ENCODE data around the gene RAG2.

Gene RAG2

GRCh38 chr11:36574486-36574885 is 23.6 kb downstream of the RAG2 start:
- TF ChIP-seq MAX (IDR thresholded peaks at IDR 0.05; ENCODE audit: low read depth, low read length) (no peak), POLR2A (IDR thresholded peaks at IDR 0.05; ENCODE audit: extremely low read depth, insufficient read length) (no peak), MYC (IDR thresholded peaks at IDR 0.05; ENCODE audit: low read depth, low read length) (no peak)
- TF ChIP-seq, protein P1, sequence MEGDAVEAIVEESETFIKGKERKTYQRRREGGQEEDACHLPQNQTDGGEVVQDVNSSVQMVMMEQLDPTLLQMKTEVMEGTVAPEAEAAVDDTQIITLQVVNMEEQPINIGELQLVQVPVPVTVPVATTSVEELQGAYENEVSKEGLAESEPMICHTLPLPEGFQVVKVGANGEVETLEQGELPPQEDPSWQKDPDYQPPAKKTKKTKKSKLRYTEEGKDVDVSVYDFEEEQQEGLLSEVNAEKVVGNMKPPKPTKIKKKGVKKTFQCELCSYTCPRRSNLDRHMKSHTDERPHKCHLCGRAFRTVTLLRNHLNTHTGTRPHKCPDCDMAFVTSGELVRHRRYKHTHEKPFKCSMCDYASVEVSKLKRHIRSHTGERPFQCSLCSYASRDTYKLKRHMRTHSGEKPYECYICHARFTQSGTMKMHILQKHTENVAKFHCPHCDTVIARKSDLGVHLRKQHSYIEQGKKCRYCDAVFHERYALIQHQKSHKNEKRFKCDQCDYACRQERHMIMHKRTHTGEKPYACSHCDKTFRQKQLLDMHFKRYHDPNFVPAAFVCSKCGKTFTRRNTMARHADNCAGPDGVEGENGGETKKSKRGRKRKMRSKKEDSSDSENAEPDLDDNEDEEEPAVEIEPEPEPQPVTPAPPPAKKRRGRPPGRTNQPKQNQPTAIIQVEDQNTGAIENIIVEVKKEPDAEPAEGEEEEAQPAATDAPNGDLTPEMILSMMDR (IDR thresholded peaks at IDR 0.05; ENCODE audit: low read depth, low read length), result no peak
- no peak for DNase-seq (ENCODE audit: low read depth)
- H3K4me3 ChIP-seq (ENCODE audit: low read depth, low read length), result no peak overlapping the region

DNA sequence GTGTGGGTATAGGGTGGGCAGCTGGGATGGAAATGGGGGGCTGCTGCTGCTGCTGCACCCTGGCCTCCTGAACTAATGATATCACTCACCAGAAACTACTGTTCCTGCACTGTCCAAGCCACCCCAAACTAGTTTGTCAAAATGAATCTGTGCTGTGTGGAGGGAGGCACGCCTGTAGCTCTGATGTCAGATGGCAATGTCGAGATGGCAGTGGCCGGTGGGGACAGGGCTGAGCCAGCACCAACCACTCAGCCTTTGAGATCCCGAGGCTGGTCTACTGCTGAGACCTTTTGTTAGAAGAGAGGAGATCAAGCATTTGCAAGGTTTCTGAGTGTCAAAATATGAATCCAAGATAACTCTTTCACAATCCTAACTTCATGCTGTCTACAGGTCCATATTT is 28.9 kb downstream of the RAG2 start:
- no peak for DNase-seq (ENCODE audit: low read depth)
- TF ChIP-seq MAX (IDR thresholded peaks at IDR 0.05; ENCODE audit: low read depth, low read length) (no peak), MYC (IDR thresholded peaks at IDR 0.05; ENCODE audit: low read depth, low read length) (no peak), POLR2A (IDR thresholded peaks at IDR 0.05; ENCODE audit: extremely low read depth, insufficient read length) (no peak)
- TF ChIP-seq, protein P1 (IDR thresholded peaks at IDR 0.05; ENCODE audit: low read depth, low read length), result no peak
- no peak overlapping the region for H3K4me3 ChIP-seq (ENCODE audit: low read depth, low read length)

DNA sequence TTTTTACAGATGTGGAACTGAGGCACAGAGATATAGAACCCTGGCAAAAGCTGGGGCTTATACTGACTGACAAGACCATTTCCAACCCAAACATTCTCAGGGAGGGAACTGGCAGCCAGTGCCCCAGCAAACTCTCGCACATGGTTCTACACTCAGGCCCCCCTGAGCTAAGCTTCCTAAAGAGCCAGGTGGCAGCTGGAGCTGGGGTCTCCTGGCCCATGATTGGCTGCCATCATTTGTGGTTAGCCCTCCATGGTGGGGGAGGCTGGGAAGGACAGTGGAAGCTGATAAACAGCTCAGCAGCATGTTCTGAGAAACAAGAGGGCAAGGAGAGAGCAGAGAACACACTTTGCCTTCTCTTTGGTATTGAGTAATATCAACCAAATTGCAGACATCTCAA is 30.3 kb downstream of the RAG2 start, which contains the start of gene RAG1:
Gene RAG1, plus strand, starts transcription at position 314 of the 400 bp plus-strand sequence. CDS start 5,298 bp downstream, outside the sequence.
- DNase-seq (ENCODE audit: low read depth), result no peak
- no peak within 1 kb of the TSS for H3K4me3 ChIP-seq (ENCODE audit: low read depth, low read length)
- no peak for TF ChIP-seq MYC (IDR thresholded peaks at IDR 0.05; ENCODE audit: low read depth, low read length)
- no peak for TF ChIP-seq POLR2A (IDR thresholded peaks at IDR 0.05; ENCODE audit: extremely low read depth, insufficient read length)
- TF ChIP-seq, protein P1 (IDR thresholded peaks at IDR 0.05; ENCODE audit: low read depth, low read length), result no peak
- TF ChIP-seq MAX (IDR thresholded peaks at IDR 0.05; ENCODE audit: low read depth, low read length), result no peak

- no peak overlapping the region for H3K4me3 ChIP-seq (ENCODE audit: low read depth, low read length)
- peak; percentile 1 for DNase-seq (ENCODE audit: low read depth)
- no peak for TF ChIP-seq MYC (IDR thresholded peaks at IDR 0.05; ENCODE audit: low read depth, low read length)
- TF ChIP-seq POLR2A (IDR thresholded peaks at IDR 0.05; ENCODE audit: extremely low read depth, insufficient read length), result no peak
- TF ChIP-seq MAX (IDR thresholded peaks at IDR 0.05; ENCODE audit: low read depth, low read length), result no peak
- TF ChIP-seq, protein P1 (IDR thresholded peaks at IDR 0.05; ENCODE audit: low read depth, low read length), result no peak
These were observed 31.5 kb downstream of the RAG2 start for GRCh38 chr11:36566407-36567053.

- no peak overlapping the region for H3K4me3 ChIP-seq (ENCODE audit: low read depth, low read length)
- DNase-seq (ENCODE audit: low read depth), result no peak
- TF ChIP-seq POLR2A (IDR thresholded peaks at IDR 0.05; ENCODE audit: extremely low read depth, insufficient read length) (no peak), MAX (IDR thresholded peaks at IDR 0.05; ENCODE audit: low read depth, low read length) (no peak), MYC (IDR thresholded peaks at IDR 0.05; ENCODE audit: low read depth, low read length) (no peak)
- TF ChIP-seq, protein P1 (IDR thresholded peaks at IDR 0.05; ENCODE audit: low read depth, low read length), result no peak
These were observed 32.9 kb downstream of the RAG2 start for GRCh38 chr11:36565031-36565610.
